HEK293 (cell line): ENCODE results near the gene GGNBP2.

ENCODE experiments used
- CTCF ChIA-PET: fragments of 350-600 bp; formaldehyde crosslinking; extraction: SDS; loops from one replicate; lab custom pipeline; 2021; ENCODE audit warnings: antibody characterized with exemption; lab: Yijun Ruan, JAX
- POLR2A ChIA-PET: fragments of 300-600 bp; formaldehyde crosslinking; extraction: SDS; loops from one replicate; lab custom pipeline; 2020; ENCODE audit warnings: antibody characterized with exemption, inconsistent platforms; lab: Yijun Ruan, JAX
- H3K27ac ChIP-seq: fragments of 200-500 bp; sonication (Bioruptor generic); 2 replicates; pipeline ENCODE4 v1.5.1; 2014; ENCODE audit warnings: low read depth, low read length, control low read depth, inconsistent platforms; ENCODE audit errors: extremely low read depth
- H3K36me3 ChIP-seq, 2 experiments: fragments of 200-500 bp in 1 of 2; sonication (Bioruptor generic) in 1 of 2; 1 replicate in 1 of 2; 2 replicates in 1 of 2; pipeline ENCODE4 v1.5.1; 2014 to 2017; ENCODE audit warnings: inconsistent platforms in 2 of 2, low read length in 2 of 2; ENCODE audit not compliant: control insufficient read depth in 2 of 2, insufficient read depth in 1 of 2
- H3K4me1 ChIP-seq: fragments of 200-500 bp; sonication (Bioruptor generic); 2 replicates; pipeline ENCODE4 v1.5.1; 2014; ENCODE audit warnings: mild to moderate bottlenecking, low read length, inconsistent platforms; ENCODE audit not compliant: control insufficient read depth, insufficient read depth
- H3K4me3 ChIP-seq: 2 replicates; pipeline ENCODE4 v1.5.1; 2011; ENCODE audit warnings: low read depth, mild to moderate bottlenecking, control low read depth, low read length, moderate library complexity
- H3K9me3 ChIP-seq: fragments of 200-500 bp; sonication (Bioruptor generic); 2 replicates; pipeline ENCODE4 v1.5.1; 2014; ENCODE audit warnings: low read depth, low read length, inconsistent platforms; ENCODE audit not compliant: control insufficient read depth, insufficient read depth
- BCL11A ChIP-seq: fragments of 450-650 bp; formaldehyde crosslinking; IDR thresholded peaks from 2 replicates; pipeline ENCODE4 v1.5.1; 2016; ENCODE audit warnings: low read depth, missing biosample characterization, missing genetic modification characterization
- FEZF1 ChIP-seq: fragments of 450-650 bp; formaldehyde crosslinking; IDR thresholded peaks from 2 replicates; pipeline ENCODE4 v1.5.1; 2016; ENCODE audit warnings: missing biosample characterization, missing genetic modification characterization
- GLIS2 ChIP-seq: fragments of 450-650 bp; formaldehyde crosslinking; IDR thresholded peaks from 2 replicates; pipeline ENCODE4 v1.5.1; 2016; ENCODE audit warnings: missing biosample characterization, missing genetic modification characterization
- KLF1 ChIP-seq: fragments of 450-650 bp; formaldehyde crosslinking; IDR thresholded peaks from 2 replicates; pipeline ENCODE4 v1.5.1; 2016; ENCODE audit warnings: missing biosample characterization, missing genetic modification characterization
- KLF7 ChIP-seq: fragments of 450-650 bp; formaldehyde crosslinking; IDR thresholded peaks from 2 replicates; pipeline ENCODE4 v1.5.1; 2016; ENCODE audit warnings: missing biosample characterization, missing genetic modification characterization, borderline replicate concordance
- KLF8 ChIP-seq: fragments of 450-650 bp; formaldehyde crosslinking; IDR thresholded peaks from 2 replicates; pipeline ENCODE4 v1.5.1; 2016; ENCODE audit warnings: missing biosample characterization, missing genetic modification characterization
- MEIS1 ChIP-seq: sonication (generic); formaldehyde crosslinking; IDR thresholded peaks from 2 replicates; pipeline ENCODE4 v1.8.1; 2022; ENCODE audit warnings: missing genetic modification reagents, mild to moderate bottlenecking, borderline replicate concordance
- SP2 ChIP-seq: fragments of 450-650 bp; formaldehyde crosslinking; IDR thresholded peaks from 2 replicates; pipeline ENCODE4 v1.5.1; 2016; ENCODE audit warnings: missing biosample characterization, missing genetic modification characterization
- ZBTB17 ChIP-seq: fragments of 450-650 bp; formaldehyde crosslinking; IDR thresholded peaks from 2 replicates; pipeline ENCODE4 v1.5.1; 2016; ENCODE audit warnings: missing biosample characterization, missing genetic modification characterization
- ZBTB26 ChIP-seq: fragments of 450-650 bp; formaldehyde crosslinking; optimal IDR thresholded peaks from 2 replicates; pipeline ENCODE3; 2016; ENCODE audit warnings: missing biosample characterization, mild to moderate bottlenecking, missing genetic modification characterization
- ZBTB48 ChIP-seq: fragments of 450-650 bp; formaldehyde crosslinking; IDR thresholded peaks from 2 replicates; pipeline ENCODE4 v1.5.1; 2016; ENCODE audit warnings: missing biosample characterization, missing genetic modification characterization
- ZIC2 ChIP-seq: fragments of 450-650 bp; formaldehyde crosslinking; IDR thresholded peaks from 2 replicates; pipeline ENCODE4 v1.5.1; 2016; ENCODE audit warnings: missing biosample characterization, missing genetic modification characterization
- ZNF23 ChIP-seq: fragments of 450-650 bp; formaldehyde crosslinking; IDR thresholded peaks from 2 replicates; pipeline ENCODE4 v1.5.1; 2016; ENCODE audit warnings: missing biosample characterization, missing genetic modification characterization, borderline replicate concordance
- ZNF335 ChIP-seq: fragments of 450-650 bp; formaldehyde crosslinking; conservative IDR thresholded peaks from 2 replicates; pipeline ENCODE4 v1.5.1; 2016; ENCODE audit warnings: missing biosample characterization, missing genetic modification characterization
- ZNF341 ChIP-seq: fragments of 450-650 bp; formaldehyde crosslinking; IDR thresholded peaks from 2 replicates; pipeline ENCODE4; 2016; ENCODE audit warnings: low read depth, missing biosample characterization, missing genetic modification characterization
- ZNF37A ChIP-seq: fragments of 450-650 bp; IDR thresholded peaks from 2 replicates; pipeline ENCODE4 v1.5.1; 2018; ENCODE audit warnings: missing biosample characterization, missing genetic modification characterization
- ZNF391 ChIP-seq: fragments of 450-650 bp; formaldehyde crosslinking; IDR thresholded peaks from 2 replicates; pipeline ENCODE4 v1.5.1; 2016; ENCODE audit warnings: low read depth, missing biosample characterization, missing genetic modification characterization, borderline replicate concordance
- ZNF433 ChIP-seq: fragments of 450-650 bp; formaldehyde crosslinking; IDR thresholded peaks from 2 replicates; pipeline ENCODE4 v1.5.1; 2016; ENCODE audit warnings: missing biosample characterization, missing genetic modification characterization, low read depth
- ZNF510 ChIP-seq: fragments of 450-650 bp; formaldehyde crosslinking; IDR thresholded peaks from 2 replicates; pipeline ENCODE4 v1.5.1; 2018; ENCODE audit warnings: mild to moderate bottlenecking, missing genetic modification characterization, missing biosample characterization; ENCODE audit not compliant: insufficient replicate concordance
- ZNF623 ChIP-seq: fragments of 450-650 bp; formaldehyde crosslinking; IDR thresholded peaks from 2 replicates; pipeline ENCODE4 v1.5.1; 2016; ENCODE audit warnings: missing biosample characterization, missing genetic modification characterization
- ZNF624 ChIP-seq: fragments of 450-650 bp; formaldehyde crosslinking; IDR thresholded peaks from 2 replicates; pipeline ENCODE4 v1.5.1; 2017; ENCODE audit warnings: missing biosample characterization, missing genetic modification characterization
- TF ChIP-seq, protein P1 (sequence below): fragments of 450-650 bp; formaldehyde crosslinking; conservative IDR thresholded peaks from 2 replicates; pipeline ENCODE4 v1.5.1; 2016; ENCODE audit warnings: low read depth, missing biosample characterization, missing genetic modification characterization
- TF ChIP-seq, protein P2 (sequence below): fragments of 450-650 bp; formaldehyde crosslinking; IDR thresholded peaks from 2 replicates; pipeline ENCODE4 v1.5.1; 2016; ENCODE audit warnings: missing biosample characterization, missing genetic modification characterization

GGNBP2 gene

GRCh38 chr17:36542755-36543154, 2.0 kb upstream of the GGNBP2 start:
- CTCF ChIA-PET: interaction anchor here (2.9 kb wide), 1 partner anchor 9 kb away, joined by 15 read pairs; the partner anchor contains the start of genes MYO19 and PIGW
- H3K9me3 ChIP-seq: no peaks in the 10 kb centered on the region
- TF ChIP-seq ZNF335 (tag by site-specific recombination) (no peak), ZNF433 (tag by site-specific recombination) (no peak), ZNF624 (tag by site-specific recombination) (no peak), ZNF510 (no peak), ZNF23 (tag by site-specific recombination) (no peak), MEIS1 (CRISPR knock-in tag) (no peak), ZNF391 (no peak)
- TF ChIP-seq, all 188 proteins: peak for 0
- Histone ChIP-seq H3K27ac (no peak overlapping the region), H3K4me1 (peaks cover 7% of the 10 kb centered on the region), H3K4me3 (no peak overlapping the region), H3K36me3 (peaks cover 12 to 24% of the 10 kb centered on the region in 2 experiments)
- POLR2A ChIA-PET: interaction anchor here (0.9 kb wide), 1 partner anchor 9 kb away, joined by 4 read pairs; no protein-coding TSS in a partner anchor

- H3K36me3 ChIP-seq: peaks cover 4 to 15% of the 10 kb centered on the region in 2 experiments
Measured at GRCh38 chr17:36544044-36544306, 744 bp upstream of the GGNBP2 start.

GRCh38 chr17:36545077-36545464, 352 bp downstream of the GGNBP2 start:
- Histone ChIP-seq H3K4me3 (peak overlapping the region; percentile 99), H3K4me1 (peaks cover 11% of the 10 kb centered on the region), H3K9me3 (no peaks in the 10 kb centered on the region), H3K27ac (peak overlapping the region; percentile 95), H3K36me3 (peaks cover 6 to 11% of the 10 kb centered on the region in 2 experiments)
- POLR2A ChIA-PET: interaction anchor here (0.6 to 4.3 kb wide), 18 partner anchors 10 to 1226 kb away, joined by 3 to 81 read pairs (median 4); partner anchors contain the start of genes DHRS11, MRM1, MYO19 and PIGW
- CTCF ChIA-PET: interaction anchor here (0.5 to 1.8 kb wide), 3 partner anchors 12 to 483 kb away, joined by 3 to 7 read pairs (median 4); no protein-coding TSS in a partner anchor
- peak; percentile 76; the same call in 1 of the 2 replicates for TF ChIP-seq BCL11A (tag by site-specific recombination)
- TF ChIP-seq, protein P1, sequence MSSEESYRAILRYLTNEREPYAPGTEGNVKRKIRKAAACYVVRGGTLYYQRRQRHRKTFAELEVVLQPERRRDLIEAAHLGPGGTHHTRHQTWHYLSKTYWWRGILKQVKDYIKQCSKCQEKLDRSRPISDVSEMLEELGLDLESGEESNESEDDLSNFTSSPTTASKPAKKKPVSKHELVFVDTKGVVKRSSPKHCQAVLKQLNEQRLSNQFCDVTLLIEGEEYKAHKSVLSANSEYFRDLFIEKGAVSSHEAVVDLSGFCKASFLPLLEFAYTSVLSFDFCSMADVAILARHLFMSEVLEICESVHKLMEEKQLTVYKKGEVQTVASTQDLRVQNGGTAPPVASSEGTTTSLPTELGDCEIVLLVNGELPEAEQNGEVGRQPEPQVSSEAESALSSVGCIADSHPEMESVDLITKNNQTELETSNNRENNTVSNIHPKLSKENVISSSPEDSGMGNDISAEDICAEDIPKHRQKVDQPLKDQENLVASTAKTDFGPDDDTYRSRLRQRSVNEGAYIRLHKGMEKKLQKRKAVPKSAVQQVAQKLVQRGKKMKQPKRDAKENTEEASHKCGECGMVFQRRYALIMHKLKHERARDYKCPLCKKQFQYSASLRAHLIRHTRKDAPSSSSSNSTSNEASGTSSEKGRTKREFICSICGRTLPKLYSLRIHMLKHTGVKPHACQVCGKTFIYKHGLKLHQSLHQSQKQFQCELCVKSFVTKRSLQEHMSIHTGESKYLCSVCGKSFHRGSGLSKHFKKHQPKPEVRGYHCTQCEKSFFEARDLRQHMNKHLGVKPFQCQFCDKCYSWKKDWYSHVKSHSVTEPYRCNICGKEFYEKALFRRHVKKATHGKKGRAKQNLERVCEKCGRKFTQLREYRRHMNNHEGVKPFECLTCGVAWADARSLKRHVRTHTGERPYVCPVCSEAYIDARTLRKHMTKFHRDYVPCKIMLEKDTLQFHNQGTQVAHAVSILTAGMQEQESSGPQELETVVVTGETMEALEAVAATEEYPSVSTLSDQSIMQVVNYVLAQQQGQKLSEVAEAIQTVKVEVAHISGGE: peak; percentile 76; the same call in 1 of the 2 replicates
- TF ChIP-seq ZNF335 (tag by site-specific recombination): peak; percentile 91
- TF ChIP-seq KLF8 (tag by site-specific recombination): peak; percentile 23; the same call in 1 of the 2 replicates
- TF ChIP-seq ZNF37A (tag by site-specific recombination): no peak
- no peak; the same call in 1 of the 2 replicates for TF ChIP-seq ZBTB48 (tag by site-specific recombination)
- 0 out of 2 replicates have a peak, but pooled peaks have one; percentile 44 for TF ChIP-seq SP2 (tag by site-specific recombination)
- TF ChIP-seq, protein P2, sequence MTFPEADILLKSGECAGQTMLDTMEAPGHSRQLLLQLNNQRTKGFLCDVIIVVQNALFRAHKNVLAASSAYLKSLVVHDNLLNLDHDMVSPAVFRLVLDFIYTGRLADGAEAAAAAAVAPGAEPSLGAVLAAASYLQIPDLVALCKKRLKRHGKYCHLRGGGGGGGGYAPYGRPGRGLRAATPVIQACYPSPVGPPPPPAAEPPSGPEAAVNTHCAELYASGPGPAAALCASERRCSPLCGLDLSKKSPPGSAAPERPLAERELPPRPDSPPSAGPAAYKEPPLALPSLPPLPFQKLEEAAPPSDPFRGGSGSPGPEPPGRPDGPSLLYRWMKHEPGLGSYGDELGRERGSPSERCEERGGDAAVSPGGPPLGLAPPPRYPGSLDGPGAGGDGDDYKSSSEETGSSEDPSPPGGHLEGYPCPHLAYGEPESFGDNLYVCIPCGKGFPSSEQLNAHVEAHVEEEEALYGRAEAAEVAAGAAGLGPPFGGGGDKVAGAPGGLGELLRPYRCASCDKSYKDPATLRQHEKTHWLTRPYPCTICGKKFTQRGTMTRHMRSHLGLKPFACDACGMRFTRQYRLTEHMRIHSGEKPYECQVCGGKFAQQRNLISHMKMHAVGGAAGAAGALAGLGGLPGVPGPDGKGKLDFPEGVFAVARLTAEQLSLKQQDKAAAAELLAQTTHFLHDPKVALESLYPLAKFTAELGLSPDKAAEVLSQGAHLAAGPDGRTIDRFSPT (tag by site-specific recombination): no peak
- no peak for TF ChIP-seq ZNF341 (tag by site-specific recombination)
- TF ChIP-seq GLIS2 (tag by site-specific recombination): 0 out of 2 replicates have a peak, but pooled peaks have one; percentile 43
- TF ChIP-seq ZIC2 (tag by site-specific recombination): peak; percentile 48
- TF ChIP-seq ZBTB26 (tag by site-specific recombination): peak; percentile 75
- peak; percentile 62 for TF ChIP-seq KLF1 (tag by site-specific recombination)
- no peak for TF ChIP-seq FEZF1
- TF ChIP-seq KLF7 (tag by site-specific recombination): 0 out of 2 replicates have a peak, but pooled peaks have one; percentile 6

More at GRCh38 chr17:36544044-36544306, 744 bp upstream of the GGNBP2 start:
- peak overlapping the region; percentile 95 for H3K27ac ChIP-seq
- H3K4me3 ChIP-seq: peak overlapping the region; percentile 99
- TF ChIP-seq ZNF335 (tag by site-specific recombination) (0 out of 2 replicates have a peak, but pooled peaks have one; percentile 4), ZIC2 (tag by site-specific recombination) (peak; percentile 51; the same call in 1 of the 2 replicates), ZNF23 (tag by site-specific recombination) (no peak), ZNF623 (tag by site-specific recombination) (no peak), ZBTB17 (tag by site-specific recombination) (0 out of 2 replicates have a peak, but pooled peaks have one; percentile 5)
- TF ChIP-seq, all 188 proteins: peak for 3
- ChIA-PET CTCF (interaction anchor here (0.8 to 2.9 kb wide), 2 partner anchors 10 to 61 kb away, joined by 3 to 15 read pairs; partner anchors contain the start of genes MYO19 and PIGW), POLR2A (interaction anchor here (0.7 to 4.3 kb wide), 5 partner anchors 8 to 56 kb away, joined by 3 to 81 read pairs (median 26); partner anchors contain the start of genes DHRS11, MRM1, MYO19 and PIGW)
- Histone ChIP-seq H3K9me3 (no peaks in the 10 kb centered on the region), H3K4me1 (peaks cover 11% of the 10 kb centered on the region)
